Sigmoid colon (tissue), 4 donors: ENCODE results near the gene GOLGA3.

Source experiments
- EP300 ChIP-seq, 4 donors: sonication (generic); formaldehyde crosslinking; IDR thresholded peaks; one replicate each; pipeline ENCODE4 v1.6.1; 2017; ENCODE audit warnings: antibody characterized with exemption in 4 of 4
- POLR2A ChIP-seq, 2 donors: fragments of 450-650 bp; IDR thresholded peaks; one replicate each; pipeline ENCODE4 v1.6.1; 2016; ENCODE audit warnings: antibody characterized with exemption in 2 of 2, mild to moderate bottlenecking in 2 of 2, moderate library complexity in 2 of 2
- POLR2AphosphoS5 ChIP-seq, 4 donors: sonication (generic); formaldehyde crosslinking; IDR thresholded peaks; one replicate each; pipeline ENCODE4 v1.6.1; 2017; ENCODE audit warnings: antibody characterized with exemption in 4 of 4
- TF ChIP-seq, protein P1 (sequence below), 4 experiments: fragments of 450-650 bp in 3 of 4; fragments of 200-600 bp in 1 of 4; IDR thresholded peaks; one replicate each; pipeline ENCODE4 v1.5.1; 2016 to 2019; ENCODE audit warnings: antibody characterized with exemption in 4 of 4, mild to moderate bottlenecking in 3 of 4, moderate library complexity in 2 of 4

DNA sequence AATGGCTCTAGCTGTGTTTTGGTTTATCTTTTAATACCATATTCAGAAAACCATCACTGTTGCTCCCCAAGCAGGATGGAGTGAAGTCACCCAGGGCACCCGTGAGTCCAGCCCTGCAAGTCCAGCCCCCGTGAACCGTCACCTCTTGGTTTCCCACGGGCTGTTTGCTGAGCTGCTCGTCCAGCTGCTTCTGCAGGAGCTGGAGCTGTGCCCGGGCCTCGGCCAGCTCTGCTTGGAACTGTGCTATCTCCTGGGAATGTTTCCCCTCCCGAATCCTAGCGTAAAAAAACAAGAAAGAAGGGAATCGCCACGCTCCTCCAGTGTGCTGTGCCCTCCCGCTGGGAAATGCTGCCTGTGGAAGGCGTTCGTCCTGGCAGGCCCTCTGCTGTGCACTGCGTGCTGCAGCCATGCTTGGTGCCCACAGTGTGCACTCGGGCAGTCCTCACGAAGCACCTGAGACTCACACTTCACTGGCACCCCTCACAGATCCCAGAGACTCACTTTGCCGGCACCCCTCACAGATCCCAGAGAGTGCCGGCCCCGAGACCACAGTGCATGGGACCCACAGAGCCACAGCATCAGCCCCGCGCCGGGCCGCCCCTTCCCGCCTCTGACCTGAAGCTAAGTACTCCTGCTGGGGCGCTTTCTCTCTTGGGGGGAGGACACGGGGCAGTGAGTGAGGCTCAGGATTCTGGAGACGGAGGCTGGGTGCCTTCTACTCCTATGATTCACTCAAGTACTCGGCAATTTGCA, 51.7 kb downstream of the GOLGA3 start:
- TF ChIP-seq, protein P1, sequence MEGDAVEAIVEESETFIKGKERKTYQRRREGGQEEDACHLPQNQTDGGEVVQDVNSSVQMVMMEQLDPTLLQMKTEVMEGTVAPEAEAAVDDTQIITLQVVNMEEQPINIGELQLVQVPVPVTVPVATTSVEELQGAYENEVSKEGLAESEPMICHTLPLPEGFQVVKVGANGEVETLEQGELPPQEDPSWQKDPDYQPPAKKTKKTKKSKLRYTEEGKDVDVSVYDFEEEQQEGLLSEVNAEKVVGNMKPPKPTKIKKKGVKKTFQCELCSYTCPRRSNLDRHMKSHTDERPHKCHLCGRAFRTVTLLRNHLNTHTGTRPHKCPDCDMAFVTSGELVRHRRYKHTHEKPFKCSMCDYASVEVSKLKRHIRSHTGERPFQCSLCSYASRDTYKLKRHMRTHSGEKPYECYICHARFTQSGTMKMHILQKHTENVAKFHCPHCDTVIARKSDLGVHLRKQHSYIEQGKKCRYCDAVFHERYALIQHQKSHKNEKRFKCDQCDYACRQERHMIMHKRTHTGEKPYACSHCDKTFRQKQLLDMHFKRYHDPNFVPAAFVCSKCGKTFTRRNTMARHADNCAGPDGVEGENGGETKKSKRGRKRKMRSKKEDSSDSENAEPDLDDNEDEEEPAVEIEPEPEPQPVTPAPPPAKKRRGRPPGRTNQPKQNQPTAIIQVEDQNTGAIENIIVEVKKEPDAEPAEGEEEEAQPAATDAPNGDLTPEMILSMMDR (IDR thresholded peaks at IDR 0.05), result no peak
- no peak for TF ChIP-seq POLR2AphosphoS5 (IDR thresholded peaks at IDR 0.05)
- TF ChIP-seq POLR2A (IDR thresholded peaks at IDR 0.05), result no peak
- no peak for TF ChIP-seq EP300 (IDR thresholded peaks at IDR 0.05)
